ENCODE measurements around the gene FES.
"Not testable (repeated sequence)": the region's sequence is repeated elsewhere in the genome, so short reads cannot be mapped to it uniquely, and the experiment has no call there.

The FES gene

GRCh38 chr15:90928106-90928505, 43.8 kb downstream of the FES start:
- not testable (repeated sequence) for H4K20me1 ChIP-seq (ENCODE audit: insufficient read depth, low read length); H2AFZ ChIP-seq (ENCODE audit: low read length); H3K4me2 ChIP-seq (ENCODE audit: low read length); H3K79me2 ChIP-seq (ENCODE audit: insufficient read depth, low read length); H3K4me3 ChIP-seq (ENCODE audit: low read depth, low read length, poor library complexity, severe bottlenecking); H3K27me3 ChIP-seq (ENCODE audit: insufficient read depth, low read length); H3F3A ChIP-seq (ENCODE audit: insufficient read depth, low read length); H3K36me3 ChIP-seq (ENCODE audit: insufficient read depth, low read length); H3K9me2 ChIP-seq (ENCODE audit: low read depth, low read length); H3K9me3 ChIP-seq (ENCODE audit: low read length)
- H3K9ac ChIP-seq (ENCODE audit: low read length) = peak overlapping the region; percentile 22; the same call in 1 of the 2 replicates
- H3K27ac ChIP-seq (ENCODE audit: low read depth, low read length, poor library complexity, severe bottlenecking) = peak overlapping the region; percentile 43
- peaks cover 31% of the 10 kb centered on the region for H3K4me1 ChIP-seq (ENCODE audit: insufficient read depth, low read length, severe bottlenecking)

GRCh38 chr15:90929246-90930019, 45.1 kb downstream of the FES start:
- TF ChIP-seq EZH2 (IDR thresholded peaks at IDR 0.05; ENCODE audit: borderline replicate concordance, low read length) (no peak), CTCF (IDR thresholded peaks at IDR 0.05; ENCODE audit: low read length) (no peak)
- peak overlapping the region; percentile 90 for H3K27ac ChIP-seq (ENCODE audit: low read depth, low read length, poor library complexity, severe bottlenecking)
- no peaks in the 10 kb centered on the region for H3F3A ChIP-seq (ENCODE audit: insufficient read depth, low read length)
- peak overlapping the region; percentile 92 for H3K4me3 ChIP-seq (ENCODE audit: low read depth, low read length, poor library complexity, severe bottlenecking)
- no peaks in the 10 kb centered on the region for H3K79me2 ChIP-seq (ENCODE audit: insufficient read depth, low read length)
- peak overlapping the region; percentile 89 for H3K9ac ChIP-seq (ENCODE audit: low read length)
- H3K9me3 ChIP-seq (ENCODE audit: low read length) = no peaks in the 10 kb centered on the region
- no peaks in the 10 kb centered on the region for H3K27me3 ChIP-seq (ENCODE audit: insufficient read depth, low read length)
- H3K4me1 ChIP-seq (ENCODE audit: insufficient read depth, low read length, severe bottlenecking) = peaks cover 37% of the 10 kb centered on the region
- no peaks in the 10 kb centered on the region for H4K20me1 ChIP-seq (ENCODE audit: insufficient read depth, low read length)
- peak overlapping the region; percentile 95 for H3K4me2 ChIP-seq (ENCODE audit: low read length)
- peak overlapping the region; percentile 43 for H2AFZ ChIP-seq (ENCODE audit: low read length)
- H3K9me2 ChIP-seq (ENCODE audit: low read depth, low read length) = no peaks in the 10 kb centered on the region
- H3K36me3 ChIP-seq (ENCODE audit: insufficient read depth, low read length) = no peaks in the 10 kb centered on the region

- H3K4me2 ChIP-seq (ENCODE audit: low read length) = peak overlapping the region; percentile 95
- H3K36me3 ChIP-seq (ENCODE audit: insufficient read depth, low read length) = no peaks in the 10 kb centered on the region
- no peaks in the 10 kb centered on the region for H3F3A ChIP-seq (ENCODE audit: insufficient read depth, low read length)
- H4K20me1 ChIP-seq (ENCODE audit: insufficient read depth, low read length) = no peaks in the 10 kb centered on the region
- TF ChIP-seq CTCF (IDR thresholded peaks at IDR 0.05; ENCODE audit: low read length) (no peak), EZH2 (IDR thresholded peaks at IDR 0.05; ENCODE audit: borderline replicate concordance, low read length) (no peak)
- peak overlapping the region; percentile 89 for H3K9ac ChIP-seq (ENCODE audit: low read length)
- H3K27me3 ChIP-seq (ENCODE audit: insufficient read depth, low read length) = no peaks in the 10 kb centered on the region
- H3K4me3 ChIP-seq (ENCODE audit: low read depth, low read length, poor library complexity, severe bottlenecking) = peak overlapping the region; percentile 92
- H3K4me1 ChIP-seq (ENCODE audit: insufficient read depth, low read length, severe bottlenecking) = peaks cover 46% of the 10 kb centered on the region
- H2AFZ ChIP-seq (ENCODE audit: low read length) = no peak overlapping the region
- no peaks in the 10 kb centered on the region for H3K9me2 ChIP-seq (ENCODE audit: low read depth, low read length)
- H3K79me2 ChIP-seq (ENCODE audit: insufficient read depth, low read length) = no peaks in the 10 kb centered on the region
- peak overlapping the region; percentile 90 for H3K27ac ChIP-seq (ENCODE audit: low read depth, low read length, poor library complexity, severe bottlenecking)
- no peaks in the 10 kb centered on the region for H3K9me3 ChIP-seq (ENCODE audit: low read length)
Observed at GRCh38 chr15:90930861-90931574, 46.7 kb downstream of the FES start.

All from OCI-LY1 (cell line).